Measurements from ENCODE around the gene GARRE1. TPM values are rescaled to one million over a fixed set of nuclear protein-coding genes. Genes with fewer than 3 reads are reported as not detected.

Gene GARRE1
- total and polyA plus RNA-seq, 5 experiments from 2014 or later = 5.4 to 53.7 (median 6.3) TPM

DNA sequence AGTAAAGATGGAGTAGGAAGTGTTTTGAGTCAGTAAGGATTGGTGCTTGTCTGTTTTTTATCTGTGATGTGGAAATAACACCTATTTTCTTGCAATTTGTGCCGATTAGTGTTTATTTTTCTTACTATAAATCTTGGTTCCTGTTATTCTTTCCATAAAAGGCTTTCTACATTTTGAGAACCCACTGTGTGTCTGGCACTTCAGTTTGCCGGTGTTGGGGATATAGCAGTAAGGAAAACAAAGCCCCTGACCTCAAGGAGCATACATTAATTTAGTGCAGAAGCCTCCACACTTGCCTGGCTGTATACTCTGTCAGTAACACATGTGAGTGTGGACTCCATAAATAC is 35.6 kb upstream of the GARRE1 start:
- peak overlapping the region in 9 of 10 donors; percentile 58 to 78 (median 69) for H3K4me3 Mint-ChIP-seq
- DNase-seq (no peak), ATAC-seq (no peak)
- H3K27me3 Mint-ChIP-seq = no peaks in the 10 kb centered on the region
- POLR2A ChIA-PET = interaction anchor here (0.9 to 1.4 kb wide), 4 partner anchors 16 to 47 kb away, joined by 3 to 4 read pairs (median 3); no protein-coding TSS in a partner anchor
- no peaks in the 10 kb centered on the region for H3K9me3 Mint-ChIP-seq
- H3K36me3 Mint-ChIP-seq = peaks cover 5 to 83% (median 25%) of the 10 kb centered on the region in 3 donors
- H3K27ac Mint-ChIP-seq = peak overlapping the region; percentile 23 to 94 (median 88)
- peaks cover 20 to 54% (median 51%) of the 10 kb centered on the region in 4 donors for H3K4me1 Mint-ChIP-seq

DNA sequence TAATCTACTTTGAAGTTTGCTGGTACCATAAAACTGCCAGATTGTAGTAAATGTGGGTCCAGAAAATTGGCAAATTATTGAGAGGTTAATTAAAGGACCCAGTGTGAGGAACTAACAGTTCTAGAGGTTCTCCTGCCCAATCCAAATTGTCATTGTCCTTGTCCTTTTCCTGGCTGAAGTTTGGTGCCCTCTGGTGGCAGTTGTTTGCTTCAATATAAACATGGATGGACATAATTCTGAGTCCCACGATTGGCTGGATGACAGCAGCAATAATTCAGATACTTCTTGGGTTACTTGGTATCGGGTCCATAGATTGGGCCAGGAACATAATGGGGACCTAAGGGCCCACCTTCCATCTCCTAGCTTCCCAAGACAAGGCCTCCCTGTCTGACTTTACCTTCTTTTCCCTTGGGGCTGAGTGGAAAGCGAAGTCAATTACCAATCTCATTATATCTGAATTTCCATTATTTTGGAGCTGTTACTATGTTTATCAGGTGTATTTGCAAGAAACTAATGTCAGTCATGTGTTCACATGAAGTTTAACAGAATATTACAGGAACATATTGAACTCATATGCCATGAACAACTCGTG is 33.8 kb upstream of the GARRE1 start:
- POLR2A ChIA-PET = interaction anchor here (0.7 to 1.4 kb wide), 4 partner anchors 49 to 338 kb away, joined by 3 to 6 read pairs (median 4); no protein-coding TSS in a partner anchor
- H3K4me3 Mint-ChIP-seq = peak overlapping the region in 1 of 10 donors; percentile 0
- peak overlapping the region in 9 of 10 donors; percentile 54 to 85 (median 65) for H3K27ac Mint-ChIP-seq
- peaks cover 13 to 85% (median 26%) of the 10 kb centered on the region in 3 donors for H3K36me3 Mint-ChIP-seq
- DNase-seq (peak; percentile 21 to 71 (median 53)), ATAC-seq (no peak)
- H3K9me3 Mint-ChIP-seq = no peaks in the 10 kb centered on the region
- no peaks in the 10 kb centered on the region for H3K27me3 Mint-ChIP-seq
- peaks cover 26 to 59% (median 56%) of the 10 kb centered on the region in 4 donors for H3K4me1 Mint-ChIP-seq

DNA sequence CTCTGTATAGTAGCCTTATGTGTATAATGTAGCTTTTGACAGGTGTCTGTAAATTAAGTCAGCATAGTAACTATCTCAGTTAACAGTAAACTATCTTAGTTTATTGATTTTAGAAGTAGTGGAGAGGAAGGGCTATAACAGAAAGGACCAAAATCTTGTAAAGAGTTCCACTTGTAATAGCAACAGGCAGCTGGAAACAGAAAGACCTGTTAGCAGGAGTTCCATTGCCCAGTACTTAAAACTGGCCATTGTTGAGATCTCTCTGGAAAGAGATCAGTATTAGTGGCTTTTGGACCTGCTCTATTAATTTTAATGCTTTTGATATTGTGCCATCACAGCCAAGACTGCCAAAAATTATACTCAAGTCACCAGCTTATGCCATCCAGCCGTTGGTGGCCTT is 32.0 kb upstream of the GARRE1 start:
- no peak overlapping the region for H3K4me3 Mint-ChIP-seq

DNA sequence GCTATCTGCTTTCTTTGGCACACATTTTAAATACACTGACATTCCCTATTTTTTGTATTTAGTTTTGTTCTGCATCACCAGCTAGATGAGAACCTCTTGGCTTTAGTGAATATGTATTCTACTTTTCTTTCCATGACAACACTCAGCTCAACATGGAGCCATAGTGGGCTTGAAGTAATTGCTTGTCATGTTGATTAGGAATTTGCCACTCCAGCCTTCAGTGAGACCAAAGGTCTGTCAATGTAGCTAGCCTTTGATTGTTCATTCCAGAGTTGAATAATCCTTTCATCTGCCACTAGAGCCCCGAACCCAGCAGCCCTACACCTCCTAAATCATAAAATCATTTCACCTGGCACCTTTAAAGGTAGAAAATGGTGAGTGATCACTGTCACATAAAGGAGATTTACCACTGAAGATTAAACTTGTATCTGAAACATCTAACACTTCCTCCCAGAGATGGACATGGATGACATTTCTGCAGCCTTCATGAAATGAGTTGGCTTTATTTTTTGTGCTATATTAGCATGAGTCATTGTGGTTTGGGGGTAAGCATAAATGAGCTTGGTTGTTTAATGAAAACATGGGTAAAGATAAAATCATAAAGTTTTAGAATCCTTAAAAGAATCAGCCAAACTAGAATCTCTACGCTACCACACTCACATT is 29.2 kb upstream of the GARRE1 start:
- Mint-ChIP-seq H3K27me3 (no peaks in the 10 kb centered on the region), H3K9me3 (no peaks in the 10 kb centered on the region), H3K4me1 (peaks cover 17 to 45% (median 33%) of the 10 kb centered on the region in 4 donors), H3K36me3 (peaks cover 20 to 96% (median 33%) of the 10 kb centered on the region in 3 donors), H3K27ac (peak overlapping the region; percentile 11 to 76 (median 60)), H3K4me3 (peak overlapping the region in 1 of 10 donors; percentile 9)
- DNase-seq (no peak), ATAC-seq (no peak)
- POLR2A ChIA-PET = interaction anchor here (0.8 kb wide), 1 partner anchor 30 kb away, joined by 3 read pairs; no protein-coding TSS in a partner anchor

More for the DNA sequence above, 32.0 kb upstream of the GARRE1 start:
- no peak for ATAC-seq
- POLR2A ChIA-PET = interaction anchor here (0.5 to 1.8 kb wide), 4 partner anchors 11 to 245 kb away, joined by 3 to 14 read pairs (median 3); no protein-coding TSS in a partner anchor
- Mint-ChIP-seq H3K27me3 (no peaks in the 10 kb centered on the region), H3K9me3 (no peaks in the 10 kb centered on the region), H3K27ac (peak overlapping the region in 1 of 10 donors; percentile 63), H3K4me1 (peaks cover 26 to 65% (median 58%) of the 10 kb centered on the region in 4 donors), H3K36me3 (peaks cover 19 to 91% (median 31%) of the 10 kb centered on the region in 3 donors)
- no peak for DNase-seq

DNA sequence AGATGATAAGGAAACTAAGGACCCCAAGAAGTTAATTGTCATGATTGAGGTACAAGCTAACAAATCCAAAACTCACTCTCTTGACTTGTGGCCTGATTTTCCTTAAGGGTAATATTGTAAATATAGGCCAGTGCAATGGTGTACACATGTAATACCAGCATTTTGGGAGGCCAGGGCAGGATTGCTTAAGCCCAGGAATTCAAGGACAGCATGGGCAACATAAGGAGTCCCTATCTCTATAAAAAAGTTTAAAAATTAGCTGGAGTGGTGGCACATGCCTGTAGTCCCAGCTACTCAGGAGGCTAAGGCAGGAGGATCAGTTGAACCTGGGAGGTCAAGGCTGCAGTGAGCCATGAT is 28.7 kb upstream of the GARRE1 start:
- Mint-ChIP-seq H3K27ac (peak overlapping the region; percentile 22 to 76 (median 52)), H3K4me3 (peak overlapping the region in 1 of 10 donors; percentile 9), H3K27me3 (no peaks in the 10 kb centered on the region), H3K36me3 (peaks cover 20 to 96% (median 29%) of the 10 kb centered on the region in 3 donors), H3K9me3 (no peaks in the 10 kb centered on the region), H3K4me1 (peaks cover 15 to 41% (median 29%) of the 10 kb centered on the region in 4 donors)
- POLR2A ChIA-PET = interaction anchor here (0.7 to 0.9 kb wide), 3 partner anchors 29 to 180 kb away, joined by 3 to 4 read pairs (median 3); no protein-coding TSS in a partner anchor
- ATAC-seq (no peak), DNase-seq (no peak)

DNA sequence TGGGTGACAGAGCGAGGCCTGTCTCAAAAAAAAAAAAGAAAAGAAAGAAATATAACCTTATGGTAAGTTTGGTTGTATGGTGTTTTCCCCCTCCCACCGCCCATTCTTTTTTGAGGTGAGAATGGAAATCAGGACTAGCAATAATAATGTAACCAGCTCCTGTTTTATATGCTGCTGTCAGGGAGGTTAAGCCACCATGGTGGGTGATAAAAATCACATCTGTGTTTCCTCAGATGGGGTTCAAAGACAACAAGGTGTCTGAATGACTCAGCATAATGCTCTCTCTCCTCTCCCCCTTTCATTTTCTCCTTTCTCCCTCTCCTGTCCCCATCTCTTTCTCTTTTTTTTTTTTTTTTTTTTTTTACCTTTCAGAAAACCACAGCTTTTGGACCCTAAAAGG is 28.3 kb upstream of the GARRE1 start:
- H3K27me3 Mint-ChIP-seq = no peaks in the 10 kb centered on the region
- peaks cover 15 to 39% (median 29%) of the 10 kb centered on the region in 4 donors for H3K4me1 Mint-ChIP-seq
- peaks cover 20 to 92% (median 29%) of the 10 kb centered on the region in 3 donors for H3K36me3 Mint-ChIP-seq
- POLR2A ChIA-PET = interaction anchor here (0.7 to 1.3 kb wide), 3 partner anchors 8 to 180 kb away, joined by 3 to 4 read pairs (median 3); no protein-coding TSS in a partner anchor
- DNase-seq = no peak
- peak overlapping the region in 7 of 10 donors; percentile 11 to 51 (median 22) for H3K27ac Mint-ChIP-seq
- H3K9me3 Mint-ChIP-seq = no peaks in the 10 kb centered on the region
- no peak overlapping the region for H3K4me3 Mint-ChIP-seq
- no peak for ATAC-seq

DNA sequence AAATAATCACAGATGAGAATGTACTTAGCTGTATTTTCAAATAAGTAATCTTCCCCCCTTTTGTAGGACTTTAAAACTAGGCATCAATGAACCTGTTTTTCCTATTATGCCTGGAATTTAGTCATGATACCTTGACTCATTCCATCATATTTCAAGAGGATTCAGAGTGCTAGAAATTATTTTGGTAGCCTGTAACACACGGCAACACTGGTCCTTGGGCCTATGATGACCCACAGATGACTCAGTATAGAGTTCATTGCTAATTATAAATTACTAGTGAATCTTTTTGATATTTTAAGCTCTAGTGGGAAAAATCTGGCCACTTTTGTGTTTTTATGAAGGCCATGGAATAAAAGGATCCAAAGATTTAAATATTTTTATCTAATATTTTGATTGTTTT is 26.0 kb upstream of the GARRE1 start:
- Mint-ChIP-seq H3K27ac (no peak overlapping the region), H3K4me3 (no peak overlapping the region), H3K36me3 (peaks cover 18 to 71% (median 20%) of the 10 kb centered on the region in 3 donors), H3K9me3 (no peaks in the 10 kb centered on the region), H3K4me1 (peaks cover 15 to 44% (median 42%) of the 10 kb centered on the region in 4 donors), H3K27me3 (no peaks in the 10 kb centered on the region)
- POLR2A ChIA-PET = no interaction called here
- DNase-seq = no peak
- no peak for ATAC-seq

DNA sequence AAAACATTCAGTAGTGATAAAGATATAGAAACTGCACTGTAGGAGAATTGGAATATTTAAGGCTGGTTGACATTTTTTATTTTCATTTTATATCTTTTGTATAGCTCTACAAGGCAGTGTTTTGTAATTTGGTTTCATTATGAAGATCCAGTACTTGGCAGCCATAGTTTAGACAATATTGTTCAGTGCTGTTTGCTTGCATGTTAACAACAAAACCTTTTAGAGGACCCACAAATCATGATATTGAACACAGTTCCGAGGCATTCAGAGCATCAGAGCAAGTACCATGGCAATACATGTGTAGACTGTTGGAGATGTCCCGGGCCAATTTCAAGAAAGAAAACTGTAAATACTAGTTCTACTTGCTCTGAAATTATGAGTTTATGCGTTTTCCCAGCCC is 25.6 kb upstream of the GARRE1 start:
- ATAC-seq = no peak
- Mint-ChIP-seq H3K36me3 (peaks cover 16 to 67% (median 17%) of the 10 kb centered on the region in 3 donors), H3K4me1 (peaks cover 13 to 44% (median 41%) of the 10 kb centered on the region in 4 donors), H3K4me3 (no peak overlapping the region), H3K27ac (peak overlapping the region in 5 of 10 donors; percentile 21 to 69 (median 40)), H3K27me3 (no peaks in the 10 kb centered on the region), H3K9me3 (no peaks in the 10 kb centered on the region)
- POLR2A ChIA-PET = no interaction called here
- DNase-seq = no peak

DNA sequence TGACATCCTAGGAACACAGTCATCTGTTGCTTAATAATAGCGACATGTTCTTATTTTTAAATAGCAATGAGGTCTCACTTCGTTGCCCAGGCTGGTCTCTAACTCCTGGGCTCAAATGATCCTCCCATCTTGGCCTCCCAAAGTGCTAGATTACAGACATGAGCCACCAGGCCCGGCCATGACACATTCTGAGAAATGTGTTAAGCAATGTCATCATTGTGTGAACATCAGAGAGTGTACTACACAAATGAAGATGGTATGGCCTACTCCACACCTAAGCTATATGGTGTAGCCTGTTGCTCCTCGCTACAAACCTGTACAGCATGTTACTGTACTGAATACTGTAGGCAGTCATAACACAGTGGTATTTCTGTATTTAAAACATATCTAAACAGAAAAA is 24.6 kb upstream of the GARRE1 start:
- Mint-ChIP-seq H3K36me3 (peaks cover 13 to 57% (median 15%) of the 10 kb centered on the region in 3 donors), H3K4me3 (no peak overlapping the region), H3K4me1 (peaks cover 9 to 39% (median 37%) of the 10 kb centered on the region in 4 donors), H3K9me3 (no peaks in the 10 kb centered on the region), H3K27ac (peak overlapping the region in 5 of 10 donors; percentile 8 to 70 (median 40)), H3K27me3 (no peaks in the 10 kb centered on the region)
- POLR2A ChIA-PET = no interaction called here
- ATAC-seq = no peak
- DNase-seq = no peak

DNA sequence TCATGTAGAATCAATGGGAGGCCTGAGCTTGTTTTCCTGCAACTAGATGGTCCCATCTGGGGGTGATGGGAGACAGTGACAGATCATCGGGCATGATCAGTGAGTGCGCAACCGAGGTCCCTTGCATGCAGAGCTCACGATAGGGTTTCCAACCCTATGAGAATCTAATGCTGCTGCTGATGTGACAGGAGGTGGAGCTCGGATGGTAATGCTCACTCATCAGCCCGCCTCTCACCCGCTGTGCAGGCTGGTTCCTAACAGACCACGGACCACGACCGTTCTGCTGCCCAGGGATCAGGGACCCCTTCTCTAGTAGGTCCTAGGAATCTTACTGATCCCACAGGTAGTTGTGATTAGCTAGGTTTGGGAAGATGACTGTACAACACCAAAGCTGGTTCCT is 23.5 kb upstream of the GARRE1 start:
- ATAC-seq (no peak), DNase-seq (no peak)
- Mint-ChIP-seq H3K36me3 (peaks cover 8 to 46% (median 12%) of the 10 kb centered on the region in 3 donors), H3K27me3 (no peaks in the 10 kb centered on the region), H3K4me3 (no peak overlapping the region), H3K4me1 (peaks cover 7 to 31% (median 27%) of the 10 kb centered on the region in 4 donors), H3K9me3 (no peaks in the 10 kb centered on the region), H3K27ac (peak overlapping the region in 7 of 10 donors; percentile 22 to 65 (median 51))
- POLR2A ChIA-PET = no interaction called here

DNA sequence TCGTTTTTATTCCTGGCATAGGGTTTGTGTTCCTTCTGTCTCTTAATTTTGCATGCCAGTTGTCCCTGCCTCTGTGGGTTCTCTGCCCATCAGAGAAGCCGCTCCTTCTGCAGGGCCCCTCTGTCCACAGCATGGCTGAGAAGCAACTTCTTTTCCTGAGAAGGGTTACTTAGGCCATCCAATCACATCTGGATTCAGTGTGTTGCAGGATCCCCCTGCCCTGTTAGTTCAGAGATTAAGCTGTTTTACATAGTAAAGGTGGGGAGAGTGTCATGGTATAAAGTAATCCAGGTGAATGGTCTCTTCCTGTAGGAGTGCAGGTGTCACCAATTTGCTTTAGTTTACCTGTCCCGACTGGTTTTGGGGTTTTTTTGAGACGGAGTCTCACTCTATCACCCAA is 22.9 kb upstream of the GARRE1 start:
- no peak overlapping the region for H3K4me3 Mint-ChIP-seq
- POLR2A ChIA-PET = interaction anchor here (1.9 kb wide), 1 partner anchor 58 kb away, joined by 10 read pairs; no protein-coding TSS in a partner anchor
- H3K4me1 Mint-ChIP-seq = peaks cover 10 to 26% (median 25%) of the 10 kb centered on the region in 4 donors

DNA sequence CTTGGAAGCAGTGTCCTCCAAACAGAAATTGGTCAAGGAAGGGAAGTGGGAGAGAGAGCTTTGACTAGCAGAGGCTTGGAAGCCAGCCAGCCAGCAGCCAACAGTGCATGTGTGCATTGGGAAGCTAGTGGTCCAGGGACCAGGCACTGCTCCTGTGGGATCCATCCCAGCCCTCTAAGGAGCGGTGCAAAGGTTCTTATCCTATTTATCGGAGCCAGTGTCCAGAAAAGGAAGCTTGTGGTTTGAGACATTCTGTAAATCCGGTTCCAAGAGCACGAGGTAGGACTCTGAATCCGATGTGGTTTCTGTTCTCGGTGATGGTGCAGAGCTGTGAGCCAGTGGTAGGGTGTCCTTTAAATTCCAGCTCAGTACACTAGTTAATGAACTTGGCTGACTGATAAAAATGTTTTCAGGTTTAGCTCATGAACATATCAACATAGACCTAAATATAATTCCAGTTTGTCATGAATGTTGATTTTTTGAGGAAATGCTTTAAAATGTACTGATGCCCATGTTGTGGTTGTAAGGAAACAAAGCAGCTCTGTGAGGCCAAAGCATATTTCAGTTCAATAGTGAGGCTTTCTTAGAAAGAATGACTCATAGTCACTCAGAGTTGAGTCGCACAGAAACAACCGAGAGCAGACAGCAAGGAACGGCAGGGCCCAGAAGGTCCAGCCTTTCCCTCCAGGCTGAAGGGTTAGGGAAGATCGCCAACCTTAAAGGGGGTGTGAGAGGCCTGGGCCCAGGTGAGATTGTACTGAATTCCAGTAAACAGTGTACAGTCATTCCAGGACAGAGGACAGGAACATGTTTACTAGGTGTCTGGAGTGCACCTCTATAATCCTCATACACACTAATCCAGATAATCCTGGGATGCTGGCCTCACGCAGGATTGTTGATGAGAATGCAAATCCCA is 21.5 kb upstream of the GARRE1 start:
- peak; percentile 29 to 46 for ATAC-seq
- Mint-ChIP-seq H3K27ac (peak overlapping the region; percentile 13 to 90 (median 76)), H3K36me3 (peaks cover 0 to 29% (median 7%) of the 10 kb centered on the region in 3 donors), H3K27me3 (no peaks in the 10 kb centered on the region), H3K4me1 (peaks cover 10 to 22% (median 20%) of the 10 kb centered on the region in 4 donors), H3K9me3 (no peaks in the 10 kb centered on the region), H3K4me3 (peak overlapping the region in 2 of 10 donors; percentile 41 to 45)
- POLR2A ChIA-PET = interaction anchor here (0.7 to 2.7 kb wide), 4 partner anchors 10 to 195 kb away, joined by 3 to 14 read pairs (median 6); no protein-coding TSS in a partner anchor
- no peak for DNase-seq

More for the DNA sequence above, 22.9 kb upstream of the GARRE1 start:
- ATAC-seq (no peak), DNase-seq (no peak)
- Mint-ChIP-seq H3K36me3 (peaks cover 8 to 40% (median 12%) of the 10 kb centered on the region in 3 donors), H3K27ac (peak overlapping the region in 6 of 10 donors; percentile 22 to 57 (median 39)), H3K27me3 (no peaks in the 10 kb centered on the region), H3K9me3 (no peaks in the 10 kb centered on the region)

All from naive thymus-derived CD8-positive, alpha-beta T cell (primary cell).